Breast epithelium (tissue), 4 donors: Measurements from ENCODE around the gene SKP2. TPM values are rescaled to one million over a fixed set of nuclear protein-coding genes. Genes with fewer than 3 reads are reported as not detected.

Experiments
- DNase-seq, 2 donors: peaks; one replicate each; pipeline ENCODE4 v3.0.0-alpha.2; 2019; ENCODE audit warnings: low spot score in 2 of 2
- H3K27ac ChIP-seq, 2 donors: fragments of 200-600 bp; sonication (generic) in 1 of 2; one replicate each; pipeline ENCODE4 v1.5.1; 2016 to 2019; ENCODE audit warnings: mild to moderate bottlenecking in 1 of 2
- H3K27me3 ChIP-seq, 2 donors: fragments of 200-600 bp; sonication (generic) in 1 of 2; one replicate each; pipeline versions ENCODE4 v1.5.1 to v1.6.0; 2017 to 2019; ENCODE audit warnings: control low read depth in 1 of 2, mild to moderate bottlenecking in 1 of 2
- H3K36me3 ChIP-seq: fragments of 200-600 bp; one replicate; pipeline ENCODE4 v1.5.1; 2019
- H3K4me1 ChIP-seq, 2 donors: fragments of 200-600 bp; sonication (generic); one replicate each; pipeline ENCODE4 v1.5.1; 2016 to 2019; ENCODE audit warnings: control low read depth in 1 of 2
- H3K4me3 ChIP-seq, 3 donors: fragments of 200-600 bp; sonication (generic); 1 replicate in 2 of 3; 2 replicates in 1 of 3; pipeline ENCODE4 v1.5.1; 2016 to 2019; ENCODE audit warnings: mild to moderate bottlenecking in 3 of 3, moderate library complexity in 2 of 3
- H3K9me3 ChIP-seq, 2 donors: fragments of 200-600 bp; sonication (generic) in 1 of 2; one replicate each; pipeline ENCODE4 v1.5.1; 2016 to 2019; ENCODE audit warnings: control low read depth in 1 of 2
- CTCF ChIP-seq, 3 donors: fragments of 450-650 bp; IDR thresholded peaks; one replicate each; pipeline ENCODE4 v1.5.1; 2016 to 2017; ENCODE audit warnings: antibody characterized with exemption in 3 of 3, mild to moderate bottlenecking in 3 of 3, moderate library complexity in 3 of 3
- POLR2A ChIP-seq: fragments of 450-650 bp; IDR thresholded peaks from one replicate; pipeline ENCODE4 v1.6.1; 2016; ENCODE audit warnings: antibody characterized with exemption, mild to moderate bottlenecking, moderate library complexity
- POLR2AphosphoS5 ChIP-seq, 3 donors: sonication (generic); formaldehyde crosslinking; IDR thresholded peaks; one replicate each; pipeline ENCODE4 v1.6.1; 2017; ENCODE audit warnings: antibody characterized with exemption in 3 of 3
- intact Hi-C: fragments of 100-400 bp; cut with DNase I; formaldehyde crosslinking; loops from one replicate; pipeline ENCODE4 v1.15.1; 2023; ENCODE audit warnings: low total_unique reads
- total RNA-seq, 3 donors: library from RNA; depleted of rRNA; stranded (reverse); fragments of >200 nt; gene quantifications; one replicate each; pipeline ENCODE4 v1.1.0, GENCODE V29; 2016

Gene SKP2
- total RNA-seq, 3 donors from 2014 or later = 9.1 to 11.1 (median 9.2) TPM

- intact Hi-C loops = loop anchor here (10.0 kb wide), 1 partner anchor 799 kb away; no protein-coding TSS in a partner anchor
- Histone ChIP-seq H3K36me3 (no peaks in the 10 kb centered on the region), H3K4me1 (no peaks in the 10 kb centered on the region), H3K4me3 (no peak overlapping the region), H3K9me3 (no peaks in the 10 kb centered on the region), H3K27me3 (no peaks in the 10 kb centered on the region), H3K27ac (no peak overlapping the region)
- no peak for DNase-seq
- TF ChIP-seq POLR2A (no peak), CTCF (IDR thresholded peaks at IDR 0.05) (no peak), POLR2AphosphoS5 (IDR thresholded peaks at IDR 0.05) (no peak)
Observed at GRCh38 chr5:36173426-36173825, 21.5 kb downstream of the SKP2 start.

GRCh38 chr5:36174119-36174518, 22.2 kb downstream of the SKP2 start:
- intact Hi-C loops = loop anchor here (10.0 kb wide), 1 partner anchor 799 kb away; no protein-coding TSS in a partner anchor
- DNase-seq = no peak
- no peaks in the 10 kb centered on the region for H3K4me1 ChIP-seq
- TF ChIP-seq CTCF (IDR thresholded peaks at IDR 0.05) (no peak), POLR2AphosphoS5 (IDR thresholded peaks at IDR 0.05) (no peak), POLR2A (no peak)
- no peak overlapping the region for H3K27ac ChIP-seq
- no peaks in the 10 kb centered on the region for H3K36me3 ChIP-seq
- H3K9me3 ChIP-seq = no peaks in the 10 kb centered on the region
- no peaks in the 10 kb centered on the region for H3K27me3 ChIP-seq
- H3K4me3 ChIP-seq = no peak overlapping the region

- TF ChIP-seq POLR2AphosphoS5 (IDR thresholded peaks at IDR 0.05) = no peak
- TF ChIP-seq CTCF (IDR thresholded peaks at IDR 0.05) = no peak
- no peak for TF ChIP-seq POLR2A
- intact Hi-C loops = loop anchor here (10.0 kb wide), 1 partner anchor 800 kb away; no protein-coding TSS in a partner anchor
- Histone ChIP-seq H3K27me3 (no peaks in the 10 kb centered on the region), H3K9me3 (no peaks in the 10 kb centered on the region), H3K36me3 (no peaks in the 10 kb centered on the region), H3K4me3 (no peak overlapping the region), H3K27ac (no peak overlapping the region), H3K4me1 (no peaks in the 10 kb centered on the region)
- no peak for DNase-seq
Observed at GRCh38 chr5:36175043-36175442, 23.1 kb downstream of the SKP2 start.

GRCh38 chr5:36177154-36177553, 25.2 kb downstream of the SKP2 start:
- TF ChIP-seq POLR2A (no peak), CTCF (IDR thresholded peaks at IDR 0.05) (no peak), POLR2AphosphoS5 (IDR thresholded peaks at IDR 0.05) (no peak)
- intact Hi-C loops = loop anchor here (10.0 kb wide), 1 partner anchor 802 kb away; no protein-coding TSS in a partner anchor
- Histone ChIP-seq H3K27me3 (no peaks in the 10 kb centered on the region), H3K36me3 (no peaks in the 10 kb centered on the region), H3K9me3 (no peaks in the 10 kb centered on the region), H3K27ac (no peak overlapping the region), H3K4me3 (no peak overlapping the region), H3K4me1 (no peaks in the 10 kb centered on the region)
- DNase-seq = no peak

GRCh38 chr5:36177715-36178523, 26.0 kb downstream of the SKP2 start:
- H3K9me3 ChIP-seq = no peaks in the 10 kb centered on the region
- H3K27me3 ChIP-seq = no peaks in the 10 kb centered on the region
- DNase-seq = no peak
- peak in 2 of 3 donors; percentile 29 to 46 for TF ChIP-seq CTCF (IDR thresholded peaks at IDR 0.05)
- no peak for TF ChIP-seq POLR2A
- no peak for TF ChIP-seq POLR2AphosphoS5 (IDR thresholded peaks at IDR 0.05)
- no peak overlapping the region for H3K4me3 ChIP-seq
- intact Hi-C loops = loop anchor here (10.0 kb wide), 1 partner anchor 803 kb away; no protein-coding TSS in a partner anchor
- no peaks in the 10 kb centered on the region for H3K36me3 ChIP-seq
- no peaks in the 10 kb centered on the region for H3K4me1 ChIP-seq
- H3K27ac ChIP-seq = no peak overlapping the region
